CD8-positive, alpha-beta memory T cell (primary cell): ENCODE data around the gene ITIH5. TPM values are rescaled to one million over a fixed set of nuclear protein-coding genes. Genes with fewer than 3 reads are reported as not detected.

ENCODE experiments used
- CTCF ChIA-PET: fragments of 350-600 bp; sonication (Branson Sonifier 250); formaldehyde crosslinking; loops from one replicate; lab custom pipeline; 2021; ENCODE audit warnings: antibody characterized with exemption; lab: Charles Lee
- POLR2A ChIA-PET: fragments of 350-600 bp; sonication (Branson Sonifier 250); formaldehyde crosslinking; loops from one replicate; lab custom pipeline; 2021; ENCODE audit warnings: antibody characterized with exemption; lab: Charles Lee
- DNase-seq, 5 donors: peaks; one replicate each; pipeline versions ENCODE4 v3.0.0 to v3.0.0-alpha.2; 2020 to 2022; ENCODE audit warnings: mixed read lengths in 1 of 5
- H3K27ac ChIP-seq: one replicate; pipeline ENCODE4 v1.7.0; 2013; ENCODE audit warnings: low read depth, mild to moderate bottlenecking, low read length, moderate library complexity
- H3K27me3 ChIP-seq: 2 replicates; pipeline ENCODE4 v1.7.0; 2013; ENCODE audit warnings: low read length, mild to moderate bottlenecking; ENCODE audit not compliant: insufficient read depth, poor library complexity, severe bottlenecking
- H3K36me3 ChIP-seq: 2 replicates; pipeline ENCODE4 v1.7.0; 2013; ENCODE audit warnings: mild to moderate bottlenecking, low read length, moderate library complexity; ENCODE audit not compliant: insufficient read depth
- H3K4me1 ChIP-seq: 2 replicates; pipeline ENCODE4 v1.7.0; 2013; ENCODE audit warnings: mild to moderate bottlenecking, low read length, moderate library complexity; ENCODE audit not compliant: insufficient read depth
- H3K4me3 ChIP-seq: 2 replicates; pipeline ENCODE4 v1.7.0; 2013; ENCODE audit warnings: mild to moderate bottlenecking, low read length
- H3K9me3 ChIP-seq: 2 replicates; pipeline ENCODE4 v1.7.0; 2013; ENCODE audit warnings: mild to moderate bottlenecking, low read length
- H3K27ac Mint-ChIP-seq, 8 donors: one replicate each; pipeline ENCODE4 v1.8.0; 2020 to 2021; ENCODE audit warnings: mixed read lengths in 8 of 8, mild to moderate bottlenecking in 6 of 8, inconsistent platforms in 3 of 8, moderate library complexity in 3 of 8
- H3K27me3 Mint-ChIP-seq, 2 donors: one replicate each; pipeline ENCODE4 v1.8.0; 2020 to 2021; ENCODE audit warnings: mixed read lengths in 2 of 2, mild to moderate bottlenecking in 1 of 2, moderate library complexity in 1 of 2
- H3K36me3 Mint-ChIP-seq, 3 donors: one replicate each; pipeline ENCODE4 v1.8.0; 2020 to 2021; ENCODE audit warnings: mixed read lengths in 3 of 3, inconsistent platforms in 1 of 3, mild to moderate bottlenecking in 1 of 3
- H3K4me1 Mint-ChIP-seq, 3 donors: one replicate each; pipeline ENCODE4 v1.8.0; 2020 to 2021; ENCODE audit warnings: mixed read lengths in 3 of 3, inconsistent platforms in 1 of 3, mild to moderate bottlenecking in 1 of 3
- H3K4me3 Mint-ChIP-seq, 7 donors: one replicate each; pipeline ENCODE4 v1.8.0; 2020 to 2021; ENCODE audit warnings: mixed read lengths in 7 of 7, mild to moderate bottlenecking in 6 of 7, moderate library complexity in 4 of 7, inconsistent platforms in 2 of 7
- H3K9me3 Mint-ChIP-seq, 5 donors: one replicate each; pipeline ENCODE4 v1.8.0; 2020 to 2022; ENCODE audit warnings: mixed read lengths in 5 of 5, mild to moderate bottlenecking in 3 of 5, moderate library complexity in 2 of 5, inconsistent platforms in 1 of 5
- polyA plus RNA-seq: library from polyadenylated mRNA; unstranded; fragments of 300-500 nt; fragmentation: Illumina TruSeq; gene quantifications from one replicate; pipeline ENCODE4 v1.2.3, GENCODE V29; 2021
- total RNA-seq, 2 experiments: library from RNA; stranded (reverse); gene quantifications; one replicate each; pipeline ENCODE4 v1.2.3, GENCODE V29; 2021

The ITIH5 gene
- total and polyA plus RNA-seq, 3 experiments from 2014 or later: not detected

GRCh38 chr10:7526017-7526400 lies 140.8 kb downstream of the ITIH5 start:
- Histone ChIP-seq H3K9me3 (no peaks in the 10 kb centered on the region), H3K4me1 (no peaks in the 10 kb centered on the region), H3K4me3 (no peak overlapping the region), H3K27me3 (no peaks in the 10 kb centered on the region), H3K36me3 (no peaks in the 10 kb centered on the region), H3K27ac (no peak overlapping the region)
- Mint-ChIP-seq H3K36me3 (no peaks in the 10 kb centered on the region), H3K4me1 (peaks cover 5 to 13% (median 10%) of the 10 kb centered on the region in 3 donors), H3K27ac (peak overlapping the region in 1 of 8 donors; percentile 38), H3K4me3 (no peak overlapping the region), H3K27me3 (peaks cover 2 to 16% of the 10 kb centered on the region in 2 donors), H3K9me3 (no peaks in the 10 kb centered on the region)
- CTCF ChIA-PET: interaction anchor here (0.6 to 2.2 kb wide), 26 partner anchors 9 to 1683 kb away, joined by 3 to 44 read pairs (median 4); partner anchors contain the start of genes ATP5F1C and KIN
- no peak for DNase-seq
- POLR2A ChIA-PET: no interaction called here

DNA sequence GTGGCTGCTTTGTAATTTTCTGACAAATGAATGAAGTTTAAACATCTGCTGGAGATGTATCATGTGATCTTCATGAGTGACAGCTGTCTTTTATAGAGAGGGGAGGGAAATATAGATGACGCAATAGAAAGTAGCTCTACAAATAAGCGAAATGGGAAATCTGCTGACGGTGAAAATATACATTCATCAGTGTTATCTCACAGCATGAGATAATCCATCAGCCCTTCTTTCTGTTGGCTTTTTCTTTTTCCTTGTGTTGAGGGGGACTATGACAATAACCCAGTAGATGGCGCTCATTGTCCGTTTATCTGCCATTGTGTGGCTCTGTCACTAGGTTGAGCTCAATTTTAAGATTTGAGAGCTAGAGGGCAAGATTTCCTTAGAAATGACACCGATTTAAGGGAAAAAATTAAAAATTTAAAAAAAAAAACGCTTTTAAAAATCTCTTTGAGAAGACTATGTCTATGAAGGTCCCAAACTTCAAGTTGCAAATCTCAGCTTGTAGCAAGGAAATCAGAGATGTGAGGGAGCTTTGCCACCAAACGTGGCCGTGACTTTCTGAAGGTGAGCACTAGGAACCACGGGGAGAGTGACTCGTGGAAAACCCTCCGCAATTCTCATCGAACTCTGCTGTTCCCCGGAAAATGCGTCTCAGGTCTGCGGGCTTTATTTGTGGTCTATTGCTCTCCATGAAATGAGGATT lies 141.3 kb downstream of the ITIH5 start:
- Histone ChIP-seq H3K4me3 (no peak overlapping the region), H3K36me3 (no peaks in the 10 kb centered on the region), H3K27me3 (no peaks in the 10 kb centered on the region), H3K9me3 (no peaks in the 10 kb centered on the region), H3K4me1 (no peaks in the 10 kb centered on the region), H3K27ac (no peak overlapping the region)
- H3K9me3 Mint-ChIP-seq: no peaks in the 10 kb centered on the region
- H3K27me3 Mint-ChIP-seq: peaks cover 2 to 12% of the 10 kb centered on the region in 2 donors
- H3K27ac Mint-ChIP-seq: no peak overlapping the region
- H3K36me3 Mint-ChIP-seq: no peaks in the 10 kb centered on the region
- ChIA-PET CTCF (interaction anchor here (0.6 to 2.2 kb wide), 26 partner anchors 10 to 1683 kb away, joined by 3 to 44 read pairs (median 4); partner anchors contain the start of genes ATP5F1C and KIN), POLR2A (interaction anchor here (0.6 to 1.0 kb wide), 3 partner anchors 41 to 1778 kb away, joined by 3 to 4 read pairs (median 3); no protein-coding TSS in a partner anchor)
- DNase-seq: peak; percentile 29 to 65 (median 53)
- H3K4me3 Mint-ChIP-seq: no peak overlapping the region
- H3K4me1 Mint-ChIP-seq: peaks cover 6 to 19% (median 15%) of the 10 kb centered on the region in 3 donors

- H3K9me3 Mint-ChIP-seq: no peaks in the 10 kb centered on the region
- no peaks in the 10 kb centered on the region for H3K36me3 ChIP-seq
- H3K4me1 ChIP-seq: no peaks in the 10 kb centered on the region
- peaks cover 0 to 3% of the 10 kb centered on the region in 2 donors for H3K27me3 Mint-ChIP-seq
- ChIA-PET CTCF (interaction anchor here (0.8 to 1.6 kb wide), 4 partner anchors 32 to 164 kb away, joined by 3 to 5 read pairs (median 4); no protein-coding TSS in a partner anchor), POLR2A (no interaction called here)
- no peaks in the 10 kb centered on the region for H3K9me3 ChIP-seq
- no peak overlapping the region for H3K4me3 Mint-ChIP-seq
- H3K4me3 ChIP-seq: no peak overlapping the region
- H3K27ac ChIP-seq: no peak overlapping the region
- no peaks in the 10 kb centered on the region for H3K27me3 ChIP-seq
- no peak overlapping the region for H3K27ac Mint-ChIP-seq
- DNase-seq: no peak
- peaks cover 6 to 19% (median 15%) of the 10 kb centered on the region in 3 donors for H3K4me1 Mint-ChIP-seq
- H3K36me3 Mint-ChIP-seq: no peaks in the 10 kb centered on the region
Observed at GRCh38 chr10:7523656-7524055, 143.1 kb downstream of the ITIH5 start.

GRCh38 chr10:7520507-7521485 lies 146.0 kb downstream of the ITIH5 start:
- H3K4me3 Mint-ChIP-seq: no peak overlapping the region
- H3K36me3 Mint-ChIP-seq: no peaks in the 10 kb centered on the region
- peaks cover 0 to 2% of the 10 kb centered on the region in 2 donors for H3K27me3 Mint-ChIP-seq
- Histone ChIP-seq H3K4me1 (no peaks in the 10 kb centered on the region), H3K36me3 (no peaks in the 10 kb centered on the region), H3K27ac (no peak overlapping the region), H3K4me3 (no peak overlapping the region), H3K27me3 (no peaks in the 10 kb centered on the region), H3K9me3 (no peaks in the 10 kb centered on the region)
- peak overlapping the region in 2 of 8 donors; percentile 39 to 68 for H3K27ac Mint-ChIP-seq
- no peak for DNase-seq
- CTCF ChIA-PET: interaction anchor here (2.0 kb wide), 1 partner anchor 166 kb away, joined by 5 read pairs; no protein-coding TSS in a partner anchor
- POLR2A ChIA-PET: no interaction called here
- H3K4me1 Mint-ChIP-seq: peaks cover 6 to 19% (median 15%) of the 10 kb centered on the region in 3 donors
- peaks cover 0 to 2% (median 0%) of the 10 kb centered on the region in 5 donors for H3K9me3 Mint-ChIP-seq

- Histone ChIP-seq H3K27me3 (no peaks in the 10 kb centered on the region), H3K9me3 (no peaks in the 10 kb centered on the region), H3K4me1 (peaks cover 3% of the 10 kb centered on the region), H3K36me3 (no peaks in the 10 kb centered on the region), H3K4me3 (no peak overlapping the region), H3K27ac (no peak overlapping the region)
- DNase-seq: no peak
- Mint-ChIP-seq H3K9me3 (peaks cover 0 to 2% (median 0%) of the 10 kb centered on the region in 5 donors), H3K27me3 (peaks cover 0 to 3% of the 10 kb centered on the region in 2 donors), H3K27ac (no peak overlapping the region), H3K4me3 (no peak overlapping the region), H3K4me1 (peaks cover 3 to 15% (median 8%) of the 10 kb centered on the region in 3 donors), H3K36me3 (no peaks in the 10 kb centered on the region)
- ChIA-PET POLR2A (no interaction called here), CTCF (interaction anchor here (0.7 kb wide), 1 partner anchor 166 kb away, joined by 3 read pairs; no protein-coding TSS in a partner anchor)
Observed at GRCh38 chr10:7519351-7519750, 147.4 kb downstream of the ITIH5 start.

DNA sequence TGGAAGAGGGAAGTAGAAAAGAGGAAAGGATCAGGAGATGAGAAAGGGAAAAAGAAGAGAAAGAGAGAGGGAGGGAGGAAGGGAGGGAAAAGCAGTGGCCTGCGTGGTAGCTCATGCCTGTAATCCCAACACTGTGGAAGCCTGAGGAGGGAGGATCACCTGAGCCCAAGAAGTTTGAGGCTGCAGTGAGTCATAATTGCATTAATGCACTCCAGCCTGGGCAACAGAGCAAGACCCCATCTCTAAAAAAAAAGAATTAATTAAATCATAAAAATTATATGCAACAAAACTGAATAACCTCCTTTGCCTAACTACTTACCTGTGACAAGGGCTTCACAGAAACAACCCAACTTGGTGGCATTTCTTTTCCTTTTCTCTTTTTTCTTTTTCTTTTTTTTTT lies 148.1 kb downstream of the ITIH5 start:
- no peak overlapping the region for H3K4me3 ChIP-seq
- DNase-seq: no peak
- Mint-ChIP-seq H3K4me1 (peaks cover 10 to 22% (median 10%) of the 10 kb centered on the region in 3 donors), H3K36me3 (no peaks in the 10 kb centered on the region), H3K9me3 (peaks cover 0 to 2% (median 0%) of the 10 kb centered on the region in 5 donors), H3K27me3 (peaks cover 0 to 3% of the 10 kb centered on the region in 2 donors), H3K27ac (peak overlapping the region in 1 of 8 donors; percentile 37), H3K4me3 (no peak overlapping the region)
- H3K9me3 ChIP-seq: no peaks in the 10 kb centered on the region
- no peaks in the 10 kb centered on the region for H3K36me3 ChIP-seq
- H3K27ac ChIP-seq: no peak overlapping the region
- POLR2A ChIA-PET: no interaction called here
- CTCF ChIA-PET: interaction anchor here (0.7 kb wide), 1 partner anchor 167 kb away, joined by 3 read pairs; no protein-coding TSS in a partner anchor
- H3K27me3 ChIP-seq: no peaks in the 10 kb centered on the region
- peaks cover 9% of the 10 kb centered on the region for H3K4me1 ChIP-seq

- Mint-ChIP-seq H3K4me3 (no peak overlapping the region), H3K9me3 (peaks cover 4 to 9% (median 7%) of the 10 kb centered on the region in 5 donors), H3K27ac (peak overlapping the region in 1 of 8 donors; percentile 40), H3K4me1 (peaks cover 30 to 36% (median 32%) of the 10 kb centered on the region in 3 donors), H3K27me3 (peaks cover 0 to 3% of the 10 kb centered on the region in 2 donors), H3K36me3 (peaks cover 1 to 13% (median 3%) of the 10 kb centered on the region in 3 donors)
- Histone ChIP-seq H3K36me3 (no peaks in the 10 kb centered on the region), H3K4me3 (no peak overlapping the region), H3K4me1 (peaks cover 21% of the 10 kb centered on the region), H3K9me3 (no peaks in the 10 kb centered on the region), H3K27me3 (no peaks in the 10 kb centered on the region), H3K27ac (no peak overlapping the region)
- ChIA-PET POLR2A (no interaction called here), CTCF (interaction anchor here (0.8 to 1.5 kb wide), 2 partner anchors 10 to 12 kb away, joined by 3 to 8 read pairs; no protein-coding TSS in a partner anchor)
- no peak for DNase-seq
Observed at GRCh38 chr10:7515439-7515838, 151.3 kb downstream of the ITIH5 start.
